Suppressor macrophage treated with lipopolysaccharide for 4 hours (primary cell): ENCODE measurements around the gene IFI35.
"Not testable (repeated sequence)": the region's sequence is repeated elsewhere in the genome, so short reads cannot be mapped to it uniquely, and the experiment has no call there.

Experiments used
- DNase-seq: peaks from one replicate; pipeline ENCODE4 v3.0.0-alpha.2; 2020

IFI35 gene

GRCh38 chr17:42997984-42998938 is 8.3 kb upstream of the IFI35 start, which contains the start of gene RPL27:
TSS of gene RPL27 (plus strand) at chr17:42998419. CDS start at chr17:42998751, 332 bp downstream.
- peak; percentile 100 for DNase-seq

- DNase-seq = no peak
These were observed 7.5 kb upstream of the IFI35 start for GRCh38 chr17:42999003-42999525.

- DNase-seq = not testable (repeated sequence)
These were observed 5.7 kb upstream of the IFI35 start for GRCh38 chr17:43000894-43001293.

- no peak for DNase-seq
These were observed 2.9 kb upstream of the IFI35 start for GRCh38 chr17:43003542-43004172.

- no peak for DNase-seq
These were observed 4.2 kb downstream of the IFI35 start for GRCh38 chr17:43010667-43011308.

GRCh38 chr17:43011728-43012472 is 5.3 kb downstream of the IFI35 start:
- DNase-seq = no peak

GRCh38 chr17:43013296-43013695 is 6.7 kb downstream of the IFI35 start:
- no peak for DNase-seq

GRCh38 chr17:43014020-43014648 is 7.5 kb downstream of the IFI35 start:
- no peak for DNase-seq

- DNase-seq = no peak
These were observed 8.3 kb downstream of the IFI35 start for GRCh38 chr17:43014649-43015542.

GRCh38 chr17:43015579-43015978 is 9.0 kb downstream of the IFI35 start:
- DNase-seq = no peak

- no peak for DNase-seq
These were observed 9.6 kb downstream of the IFI35 start for GRCh38 chr17:43016216-43016615.

GRCh38 chr17:43018008-43018853 is 11.6 kb downstream of the IFI35 start:
- DNase-seq = peak; percentile 43

GRCh38 chr17:43018932-43019331 is 12.3 kb downstream of the IFI35 start:
- DNase-seq = peak; percentile 48

GRCh38 chr17:43019418-43019817 is 12.8 kb downstream of the IFI35 start:
- no peak for DNase-seq

GRCh38 chr17:43020030-43020621 is 13.5 kb downstream of the IFI35 start:
- DNase-seq = no peak

- peak; percentile 83 for DNase-seq
These were observed 14.5 kb downstream of the IFI35 start for GRCh38 chr17:43020789-43021740.

GRCh38 chr17:43021741-43022512 is 15.3 kb downstream of the IFI35 start, which contains the start of gene VAT1:
TSS of gene VAT1 (minus strand) at chr17:43022385. CDS start at chr17:43022322, 63 bp downstream.
- DNase-seq = peak; percentile 87
